ENCODE measurements around the gene GRB2. TPM values are rescaled to one million over a fixed set of nuclear protein-coding genes. Genes with fewer than 3 reads are reported as not detected.
A peak's percentile ranks its signal among the peaks of the same experiment; 100 is the strongest.
"Not testable (repeated sequence)": the region's sequence is repeated elsewhere in the genome, so short reads cannot be mapped to it uniquely, and the experiment has no call there.

The GRB2 gene
- total RNA-seq, 2 donors from 2014 or later: 87.2 to 97.8 TPM

- intact Hi-C loops (cut with DNase I): no loop called here
- DNase-seq (ENCODE audit: low spot score): no peak
Measured at GRCh38 chr17:75394332-75394918, 11.1 kb downstream of the GRB2 start.

GRCh38 chr17:75393523-75394331 is 11.8 kb downstream of the GRB2 start:
- DNase-seq (ENCODE audit: low spot score): peak; percentile 100
- intact Hi-C loops (cut with DNase I): no loop called here

- intact Hi-C loops (cut with DNase I): no loop called here
Measured at GRCh38 chr17:75392559-75392958, 12.9 kb downstream of the GRB2 start.

GRCh38 chr17:75390982-75391381 is 14.5 kb downstream of the GRB2 start:
- DNase-seq (ENCODE audit: low spot score): no peak
- intact Hi-C loops (cut with DNase I): no loop called here

More at GRCh38 chr17:75392559-75392958, 12.9 kb downstream of the GRB2 start:
- no peak for DNase-seq (ENCODE audit: low spot score)

- no peak for DNase-seq (ENCODE audit: low spot score)
- intact Hi-C loops (cut with DNase I): no loop called here
Measured at GRCh38 chr17:75388476-75389030, 16.9 kb downstream of the GRB2 start.

GRCh38 chr17:75387771-75388170 is 17.7 kb downstream of the GRB2 start:
- intact Hi-C loops (cut with DNase I): no loop called here
- no peak for DNase-seq (ENCODE audit: low spot score)

- intact Hi-C loops (cut with DNase I): no loop called here
- no peak for DNase-seq (ENCODE audit: low spot score)
Measured at GRCh38 chr17:75386430-75386829, 19.0 kb downstream of the GRB2 start.

GRCh38 chr17:75384751-75385150 is 20.7 kb downstream of the GRB2 start:
- DNase-seq (ENCODE audit: low spot score): no peak
- intact Hi-C loops (cut with DNase I): no loop called here

GRCh38 chr17:75383842-75384195 is 21.7 kb downstream of the GRB2 start:
- DNase-seq (ENCODE audit: low spot score): no peak
- intact Hi-C loops (cut with DNase I): no loop called here

- intact Hi-C loops (cut with DNase I): no loop called here
- no peak for DNase-seq (ENCODE audit: low spot score)
Measured at GRCh38 chr17:75380750-75381149, 24.7 kb downstream of the GRB2 start.

GRCh38 chr17:75380315-75380714 is 25.2 kb downstream of the GRB2 start:
- intact Hi-C loops (cut with DNase I): no loop called here
- no peak for DNase-seq (ENCODE audit: low spot score)

- DNase-seq (ENCODE audit: low spot score); intact Hi-C loops (cut with DNase I): not testable (repeated sequence)
Measured at GRCh38 chr17:75379426-75379825, 26.1 kb downstream of the GRB2 start.

GRCh38 chr17:75373280-75373679 is 32.2 kb downstream of the GRB2 start:
- intact Hi-C loops (cut with DNase I): no loop called here

GRCh38 chr17:75371981-75372380 is 33.5 kb downstream of the GRB2 start:
- intact Hi-C loops (cut with DNase I): no loop called here
- no peak for DNase-seq (ENCODE audit: low spot score)

More at GRCh38 chr17:75373280-75373679, 32.2 kb downstream of the GRB2 start:
- DNase-seq (ENCODE audit: low spot score): no peak

GRCh38 chr17:75371339-75371738 is 34.1 kb downstream of the GRB2 start:
- intact Hi-C loops (cut with DNase I): no loop called here

GRCh38 chr17:75370286-75370915 is 35.1 kb downstream of the GRB2 start:
- intact Hi-C loops (cut with DNase I): no loop called here
- no peak for DNase-seq (ENCODE audit: low spot score)

More at GRCh38 chr17:75371339-75371738, 34.1 kb downstream of the GRB2 start:
- DNase-seq (ENCODE audit: low spot score): no peak

- DNase-seq (ENCODE audit: low spot score); intact Hi-C loops (cut with DNase I): not testable (repeated sequence)
Measured at GRCh38 chr17:75367838-75368789, 37.4 kb downstream of the GRB2 start.

- intact Hi-C loops (cut with DNase I): no loop called here
- DNase-seq (ENCODE audit: low spot score): no peak
Measured at GRCh38 chr17:75367312-75367711, 38.2 kb downstream of the GRB2 start.

GRCh38 chr17:75366432-75366831 is 39.0 kb downstream of the GRB2 start:
- intact Hi-C loops (cut with DNase I): no loop called here
- no peak for DNase-seq (ENCODE audit: low spot score)

Measured in posterior vena cava (tissue), 2 donors.